Memory B cell (primary cell): Measurements from ENCODE around the gene RUNX2.

Experiments
- ATAC-seq: fragments of 150-1000 bp; cut with Tn5 transposase; 2 replicates; pipeline ENCODE4 v1.10.0; 2021; ENCODE audit warnings: low read depth, mild to moderate bottlenecking, moderate library complexity
- DNase-seq, 2 donors: peaks; one replicate each; pipeline ENCODE4 v3.0.0; 2022; ENCODE audit warnings: low spot score in 2 of 2
- H3K27ac Mint-ChIP-seq: one replicate; pipeline ENCODE4 v1.8.0; 2022; ENCODE audit warnings: mild to moderate bottlenecking, moderate library complexity, mixed read lengths
- H3K27me3 Mint-ChIP-seq: one replicate; pipeline ENCODE4 v1.8.0; 2022; ENCODE audit warnings: mixed read lengths
- H3K36me3 Mint-ChIP-seq: one replicate; pipeline ENCODE4 v1.8.0; 2022; ENCODE audit warnings: mild to moderate bottlenecking, mixed read lengths
- H3K4me1 Mint-ChIP-seq: one replicate; pipeline ENCODE4 v1.8.0; 2022; ENCODE audit warnings: mixed read lengths
- H3K4me3 Mint-ChIP-seq: one replicate; pipeline ENCODE4 v1.8.0; 2022; ENCODE audit warnings: mild to moderate bottlenecking, moderate library complexity, mixed read lengths
- H3K9me3 Mint-ChIP-seq: one replicate; pipeline ENCODE4 v1.8.0; 2022; ENCODE audit warnings: mixed read lengths

Gene RUNX2

GRCh38 chr6:45476341-45476740, 148.2 kb downstream of the RUNX2 start:
- no peaks in the 10 kb centered on the region for H3K36me3 Mint-ChIP-seq
- no peaks in the 10 kb centered on the region for H3K27me3 Mint-ChIP-seq
- ATAC-seq = no peak
- peaks cover 5% of the 10 kb centered on the region for H3K4me1 Mint-ChIP-seq
- no peak for DNase-seq
- H3K9me3 Mint-ChIP-seq = no peaks in the 10 kb centered on the region
- H3K27ac Mint-ChIP-seq = no peak overlapping the region
- H3K4me3 Mint-ChIP-seq = no peak overlapping the region

GRCh38 chr6:45477278-45477677, 149.1 kb downstream of the RUNX2 start:
- DNase-seq (no peak), ATAC-seq (peak; percentile 72)
- no peaks in the 10 kb centered on the region for H3K27me3 Mint-ChIP-seq
- H3K4me3 Mint-ChIP-seq = no peak overlapping the region
- no peaks in the 10 kb centered on the region for H3K9me3 Mint-ChIP-seq
- peaks cover 5% of the 10 kb centered on the region for H3K4me1 Mint-ChIP-seq
- H3K27ac Mint-ChIP-seq = no peak overlapping the region
- no peaks in the 10 kb centered on the region for H3K36me3 Mint-ChIP-seq

GRCh38 chr6:45477790-45478189, 149.7 kb downstream of the RUNX2 start:
- ATAC-seq = no peak
- H3K9me3 Mint-ChIP-seq = no peaks in the 10 kb centered on the region
- no peak overlapping the region for H3K4me3 Mint-ChIP-seq
- H3K36me3 Mint-ChIP-seq = no peaks in the 10 kb centered on the region
- DNase-seq = no peak
- no peaks in the 10 kb centered on the region for H3K27me3 Mint-ChIP-seq
- H3K4me1 Mint-ChIP-seq = peaks cover 5% of the 10 kb centered on the region
- no peak overlapping the region for H3K27ac Mint-ChIP-seq

- no peak overlapping the region for H3K27ac Mint-ChIP-seq
- H3K4me3 Mint-ChIP-seq = no peak overlapping the region
- peaks cover 5% of the 10 kb centered on the region for H3K4me1 Mint-ChIP-seq
- no peaks in the 10 kb centered on the region for H3K9me3 Mint-ChIP-seq
- no peaks in the 10 kb centered on the region for H3K36me3 Mint-ChIP-seq
- H3K27me3 Mint-ChIP-seq = no peaks in the 10 kb centered on the region
- DNase-seq (no peak), ATAC-seq (peak; percentile 50)
These were observed 150.1 kb downstream of the RUNX2 start for GRCh38 chr6:45478240-45478639.

- H3K27me3 Mint-ChIP-seq = peaks cover 6% of the 10 kb centered on the region
- peak; percentile 46 for ATAC-seq
- no peak for DNase-seq
- H3K4me1 Mint-ChIP-seq = peaks cover 5% of the 10 kb centered on the region
- H3K27ac Mint-ChIP-seq = no peak overlapping the region
- no peak overlapping the region for H3K4me3 Mint-ChIP-seq
- H3K36me3 Mint-ChIP-seq = no peaks in the 10 kb centered on the region
- H3K9me3 Mint-ChIP-seq = no peaks in the 10 kb centered on the region
These were observed 152.0 kb downstream of the RUNX2 start for GRCh38 chr6:45479834-45480751.

- H3K27me3 Mint-ChIP-seq = peaks cover 6% of the 10 kb centered on the region
- no peak overlapping the region for H3K4me3 Mint-ChIP-seq
- ATAC-seq (no peak), DNase-seq (no peak)
- no peaks in the 10 kb centered on the region for H3K9me3 Mint-ChIP-seq
- H3K27ac Mint-ChIP-seq = no peak overlapping the region
- peaks cover 5% of the 10 kb centered on the region for H3K4me1 Mint-ChIP-seq
- no peaks in the 10 kb centered on the region for H3K36me3 Mint-ChIP-seq
These were observed 152.8 kb downstream of the RUNX2 start for GRCh38 chr6:45480752-45481415.

- H3K27ac Mint-ChIP-seq = no peak overlapping the region
- ATAC-seq (no peak), DNase-seq (no peak)
- H3K36me3 Mint-ChIP-seq = no peaks in the 10 kb centered on the region
- H3K9me3 Mint-ChIP-seq = no peaks in the 10 kb centered on the region
- H3K4me3 Mint-ChIP-seq = no peak overlapping the region
- peaks cover 6% of the 10 kb centered on the region for H3K27me3 Mint-ChIP-seq
- H3K4me1 Mint-ChIP-seq = peaks cover 11% of the 10 kb centered on the region
These were observed 154.9 kb downstream of the RUNX2 start for GRCh38 chr6:45483021-45483420.

GRCh38 chr6:45483501-45483900, 155.4 kb downstream of the RUNX2 start:
- DNase-seq = no peak
- no peaks in the 10 kb centered on the region for H3K9me3 Mint-ChIP-seq
- ATAC-seq = no peak
- no peaks in the 10 kb centered on the region for H3K36me3 Mint-ChIP-seq
- peaks cover 6% of the 10 kb centered on the region for H3K27me3 Mint-ChIP-seq
- no peak overlapping the region for H3K27ac Mint-ChIP-seq
- peaks cover 11% of the 10 kb centered on the region for H3K4me1 Mint-ChIP-seq
- no peak overlapping the region for H3K4me3 Mint-ChIP-seq

- Mint-ChIP-seq H3K36me3 (no peaks in the 10 kb centered on the region), H3K4me3 (no peak overlapping the region), H3K9me3 (no peaks in the 10 kb centered on the region), H3K27me3 (peaks cover 6% of the 10 kb centered on the region), H3K27ac (no peak overlapping the region), H3K4me1 (peaks cover 6% of the 10 kb centered on the region)
- peak; percentile 63 for ATAC-seq
- DNase-seq = no peak
These were observed 158.6 kb downstream of the RUNX2 start for GRCh38 chr6:45486736-45487135.

- no peak overlapping the region for H3K27ac Mint-ChIP-seq
- H3K36me3 Mint-ChIP-seq = no peaks in the 10 kb centered on the region
- H3K9me3 Mint-ChIP-seq = no peaks in the 10 kb centered on the region
- H3K4me3 Mint-ChIP-seq = no peak overlapping the region
- DNase-seq = no peak
- no peak for ATAC-seq
- peaks cover 6% of the 10 kb centered on the region for H3K27me3 Mint-ChIP-seq
- peaks cover 6% of the 10 kb centered on the region for H3K4me1 Mint-ChIP-seq
These were observed 159.5 kb downstream of the RUNX2 start for GRCh38 chr6:45487645-45488044.

- Mint-ChIP-seq H3K4me3 (no peak overlapping the region), H3K9me3 (no peaks in the 10 kb centered on the region), H3K27me3 (peaks cover 6% of the 10 kb centered on the region), H3K4me1 (peaks cover 6% of the 10 kb centered on the region), H3K36me3 (no peaks in the 10 kb centered on the region), H3K27ac (no peak overlapping the region)
- ATAC-seq (no peak), DNase-seq (no peak)
These were observed 160.1 kb downstream of the RUNX2 start for GRCh38 chr6:45488269-45488668.

- no peak for ATAC-seq
- no peak overlapping the region for H3K4me3 Mint-ChIP-seq
These were observed 160.8 kb downstream of the RUNX2 start for GRCh38 chr6:45488889-45489288.

GRCh38 chr6:45491048-45491735, 163.1 kb downstream of the RUNX2 start:
- Mint-ChIP-seq H3K9me3 (no peaks in the 10 kb centered on the region), H3K4me1 (peaks cover 16% of the 10 kb centered on the region), H3K36me3 (no peaks in the 10 kb centered on the region), H3K27ac (no peak overlapping the region), H3K27me3 (no peaks in the 10 kb centered on the region), H3K4me3 (no peak overlapping the region)
- DNase-seq = no peak
- no peak for ATAC-seq

More at GRCh38 chr6:45488889-45489288, 160.8 kb downstream of the RUNX2 start:
- Mint-ChIP-seq H3K9me3 (no peaks in the 10 kb centered on the region), H3K27me3 (peaks cover 3% of the 10 kb centered on the region), H3K36me3 (no peaks in the 10 kb centered on the region), H3K27ac (no peak overlapping the region), H3K4me1 (peaks cover 6% of the 10 kb centered on the region)
- DNase-seq = no peak

- Mint-ChIP-seq H3K36me3 (no peaks in the 10 kb centered on the region), H3K27me3 (no peaks in the 10 kb centered on the region), H3K27ac (no peak overlapping the region), H3K9me3 (no peaks in the 10 kb centered on the region), H3K4me1 (peaks cover 22% of the 10 kb centered on the region), H3K4me3 (no peak overlapping the region)
- DNase-seq (no peak), ATAC-seq (no peak)
These were observed 163.7 kb downstream of the RUNX2 start for GRCh38 chr6:45491874-45492273.
